Liver (tissue), 9 donors: ENCODE results near the gene MEGF10. TPM values are rescaled to one million over a fixed set of nuclear protein-coding genes. Genes with fewer than 3 reads are reported as not detected.

Source experiments
- DNase-seq: peaks from one replicate; pipeline ENCODE4 v3.0.0-alpha.2; 2017; ENCODE audit warnings: low spot score
- H3K27ac ChIP-seq, 2 donors: one replicate each; pipeline ENCODE4 v1.7.0; 2013; ENCODE audit warnings: inconsistent platforms in 2 of 2, low read length in 2 of 2, control low read depth in 1 of 2, low read depth in 1 of 2, mild to moderate bottlenecking in 1 of 2
- H3K27me3 ChIP-seq, 4 donors: one replicate each; pipeline versions ENCODE4 v1.6.1 to v1.7.0; 2013; ENCODE audit warnings: low read length in 3 of 4, inconsistent platforms in 1 of 4, mild to moderate bottlenecking in 1 of 4, moderate library complexity in 1 of 4; ENCODE audit not compliant: control insufficient read depth in 4 of 4, insufficient read depth in 4 of 4
- H3K36me3 ChIP-seq, 4 donors: one replicate each; pipeline versions ENCODE4 v1.6.1 to v1.7.0; 2013; ENCODE audit warnings: low read length in 3 of 4, mild to moderate bottlenecking in 3 of 4, low read depth in 1 of 4, moderate library complexity in 1 of 4; ENCODE audit not compliant: control insufficient read depth in 4 of 4, insufficient read depth in 3 of 4
- H3K4me1 ChIP-seq, 4 donors: one replicate each; pipeline versions ENCODE4 v1.6.1 to v1.7.0; 2013; ENCODE audit warnings: low read length in 3 of 4, mild to moderate bottlenecking in 3 of 4, moderate library complexity in 1 of 4; ENCODE audit not compliant: control insufficient read depth in 4 of 4, insufficient read depth in 4 of 4
- H3K4me3 ChIP-seq, 3 donors: one replicate each; pipeline versions ENCODE4 v1.6.1 to v1.7.0; 2013; ENCODE audit warnings: low read length in 3 of 3, control low read depth in 1 of 3, low read depth in 1 of 3, mild to moderate bottlenecking in 1 of 3
- H3K9ac ChIP-seq, 2 donors: one replicate each; pipeline ENCODE4 v1.7.0; 2013; ENCODE audit warnings: low read length in 2 of 2, mild to moderate bottlenecking in 2 of 2, moderate library complexity in 2 of 2, control low read depth in 1 of 2, low read depth in 1 of 2
- H3K9me3 ChIP-seq, 4 donors: one replicate each; pipeline versions ENCODE4 v1.6.1 to v1.7.0; 2013; ENCODE audit warnings: low read length in 3 of 4; ENCODE audit not compliant: control insufficient read depth in 4 of 4
- EGR1 ChIP-seq, 2 donors: IDR thresholded peaks; 2 replicates each; pipeline ENCODE4 v1.6.1; 2016 to 2018; ENCODE audit warnings: antibody characterized with exemption in 2 of 2, low read depth in 2 of 2
- FOXA1 ChIP-seq: IDR thresholded peaks from 2 replicates; pipeline ENCODE4 v1.6.1; 2016; ENCODE audit warnings: antibody characterized with exemption
- FOXA2 ChIP-seq: IDR thresholded peaks from 2 replicates; pipeline ENCODE4 v1.6.1; 2016; ENCODE audit warnings: antibody characterized with exemption
- GABPA ChIP-seq, 2 donors: IDR thresholded peaks in 1 of 2; conservative IDR thresholded peaks in 1 of 2; 2 replicates each; pipeline ENCODE4 v1.6.1; 2016; ENCODE audit warnings: antibody characterized with exemption in 2 of 2, mild to moderate bottlenecking in 1 of 2, moderate library complexity in 1 of 2
- HNF4A ChIP-seq, 2 donors: conservative IDR thresholded peaks; 2 replicates each; pipeline ENCODE4 v1.6.1; 2016; ENCODE audit warnings: antibody characterized with exemption in 2 of 2, mild to moderate bottlenecking in 2 of 2
- HNF4G ChIP-seq: IDR thresholded peaks from 2 replicates; pipeline ENCODE4 v1.6.1; 2016; ENCODE audit warnings: antibody characterized with exemption
- JUND ChIP-seq, 2 donors: IDR thresholded peaks; 2 replicates each; pipeline ENCODE4 v1.6.1; 2016; ENCODE audit warnings: antibody characterized with exemption in 2 of 2
- RAD21 ChIP-seq, 2 donors: IDR thresholded peaks; 2 replicates each; pipeline ENCODE4 v1.6.1; 2016; ENCODE audit warnings: antibody characterized with exemption in 2 of 2, mild to moderate bottlenecking in 2 of 2
- REST ChIP-seq: IDR thresholded peaks from 2 replicates; pipeline ENCODE4 v1.6.1; 2016; ENCODE audit warnings: antibody characterized with exemption, mild to moderate bottlenecking
- RXRA ChIP-seq, 2 donors: IDR thresholded peaks; 2 replicates each; pipeline ENCODE4 v1.6.1; 2017 to 2018; ENCODE audit warnings: antibody characterized with exemption in 2 of 2, mild to moderate bottlenecking in 1 of 2
- SP1 ChIP-seq: IDR thresholded peaks from 2 replicates; pipeline ENCODE4 v1.6.1; 2018; ENCODE audit warnings: antibody characterized with exemption, mild to moderate bottlenecking
- TAF1 ChIP-seq: conservative IDR thresholded peaks from 2 replicates; pipeline ENCODE4 v1.6.1; 2016; ENCODE audit warnings: antibody characterized with exemption, mild to moderate bottlenecking
- YY1 ChIP-seq: IDR thresholded peaks from 2 replicates; pipeline ENCODE4 v1.6.1; 2016; ENCODE audit warnings: antibody characterized with exemption, mild to moderate bottlenecking
- WGBS: extraction: QIAGEN DNeasy Blood & Tissue Kit; methylation state at CpG from one replicate; pipeline ENCODE4 v1.1.7; 2013; 5-methylcytosine and 5-hydroxymethylcytosine counted together
- polyA plus RNA-seq, 2 donors: library from polyadenylated mRNA; stranded (reverse) in 1 of 2; unstranded in 1 of 2; fragments of 200-250 nt in 1 of 2; fragments of >200 nt in 1 of 2; fragmentation: Nextera tagmentation in 1 of 2; extraction: Ambion mirVana in 1 of 2; gene quantifications; one replicate each; pipeline versions ENCODE4 v1.2.1 to v1.2.3, GENCODE V29; 2013 to 2015
- total RNA-seq, 2 donors: library from RNA; depleted of rRNA; stranded (reverse); fragments of >200 nt; gene quantifications; one replicate each; pipeline ENCODE4 v1.2.3, GENCODE V29; 2014
- TF ChIP-seq, protein P1 (sequence below): IDR thresholded peaks from 2 replicates; pipeline ENCODE4 v1.6.1; 2016; ENCODE audit warnings: antibody characterized with exemption
- TF ChIP-seq, protein P2 (sequence below): fragments of 150-350 bp; IDR thresholded peaks from 2 replicates; pipeline ENCODE4 v1.5.1; 2017; ENCODE audit warnings: improper control_type of control experiment, low read depth, low read length; ENCODE audit not compliant: missing input control
- TF ChIP-seq, protein P3 (sequence below): IDR thresholded peaks from 2 replicates; pipeline ENCODE4 v1.6.1; 2016; ENCODE audit warnings: antibody characterized with exemption
- donor health status: healthy.
- donor health status: healthy.
- donor health status: healthy.
- donor health status: healthy.
- donor health status: healthy.

The MEGF10 gene
- total and polyA plus RNA-seq, 4 donors: 0.05 to 1.0 (median 0.33) TPM; not detected in 1

DNA sequence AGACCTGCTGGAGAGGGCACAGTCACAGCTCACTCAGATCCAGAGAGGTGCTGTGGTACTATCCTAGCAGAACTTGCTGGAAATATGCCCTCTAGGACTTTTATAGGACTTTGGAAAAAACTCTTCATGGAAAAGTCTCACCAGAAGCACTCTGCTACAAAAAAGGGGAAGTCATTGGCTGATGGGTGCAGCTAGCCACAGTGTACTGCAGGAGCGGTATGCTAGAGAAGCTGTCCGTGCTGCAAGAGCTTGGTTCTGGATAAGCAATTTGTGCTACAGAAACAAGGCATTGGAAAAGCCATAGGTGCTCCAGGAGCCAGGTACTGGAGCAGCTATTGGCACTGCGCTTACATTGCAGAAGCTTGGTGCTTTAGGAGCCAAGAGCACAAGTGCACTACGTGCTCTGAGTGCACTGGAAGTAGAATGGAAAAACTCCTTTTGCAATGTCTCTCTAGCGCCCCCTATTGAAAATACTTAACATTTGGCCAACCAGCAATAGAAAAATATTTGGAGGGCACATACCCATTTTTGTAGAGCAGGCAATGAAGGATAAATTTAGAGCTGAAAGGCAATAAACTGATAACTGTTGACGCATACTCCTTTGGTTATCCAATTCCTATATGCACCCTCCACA lies 83.4 kb downstream of the MEGF10 start (continued):
- TF ChIP-seq REST (no peak), HNF4A (conservative IDR thresholded peaks at IDR 0.05) (no peak), HNF4G (no peak), FOXA2 (no peak), RXRA (IDR thresholded peaks at IDR 0.05) (no peak), TAF1 (no peak)
- TF ChIP-seq, protein P1, sequence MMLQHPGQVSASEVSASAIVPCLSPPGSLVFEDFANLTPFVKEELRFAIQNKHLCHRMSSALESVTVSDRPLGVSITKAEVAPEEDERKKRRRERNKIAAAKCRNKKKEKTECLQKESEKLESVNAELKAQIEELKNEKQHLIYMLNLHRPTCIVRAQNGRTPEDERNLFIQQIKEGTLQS: no peak

DNA sequence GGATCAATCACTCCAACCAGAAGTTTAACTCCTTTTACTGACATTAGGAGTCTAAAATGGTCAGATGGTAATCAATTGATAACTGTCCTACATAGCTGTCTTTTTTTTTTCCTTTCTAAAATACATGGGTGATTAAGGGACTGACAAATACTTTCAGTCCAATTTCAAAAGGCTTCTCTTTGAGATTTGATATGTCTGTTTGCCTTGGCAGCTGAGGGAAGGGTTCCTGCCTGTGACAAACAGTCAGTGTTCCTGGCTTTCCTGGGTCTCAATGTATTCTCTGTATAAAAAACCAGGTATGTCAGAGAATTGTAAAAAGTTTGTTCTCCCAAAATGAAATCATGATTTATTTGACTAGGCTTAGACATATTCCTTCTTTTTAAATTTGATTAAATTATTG lies 84.5 kb downstream of the MEGF10 start:
- TF ChIP-seq SP1: no peak
- TF ChIP-seq HNF4G: no peak
- no peak for TF ChIP-seq FOXA2
- TF ChIP-seq GABPA (IDR thresholded peaks at IDR 0.05 in 1 of 2, conservative IDR thresholded peaks at IDR 0.05 in 1 of 2): no peak
- TF ChIP-seq, protein P2, sequence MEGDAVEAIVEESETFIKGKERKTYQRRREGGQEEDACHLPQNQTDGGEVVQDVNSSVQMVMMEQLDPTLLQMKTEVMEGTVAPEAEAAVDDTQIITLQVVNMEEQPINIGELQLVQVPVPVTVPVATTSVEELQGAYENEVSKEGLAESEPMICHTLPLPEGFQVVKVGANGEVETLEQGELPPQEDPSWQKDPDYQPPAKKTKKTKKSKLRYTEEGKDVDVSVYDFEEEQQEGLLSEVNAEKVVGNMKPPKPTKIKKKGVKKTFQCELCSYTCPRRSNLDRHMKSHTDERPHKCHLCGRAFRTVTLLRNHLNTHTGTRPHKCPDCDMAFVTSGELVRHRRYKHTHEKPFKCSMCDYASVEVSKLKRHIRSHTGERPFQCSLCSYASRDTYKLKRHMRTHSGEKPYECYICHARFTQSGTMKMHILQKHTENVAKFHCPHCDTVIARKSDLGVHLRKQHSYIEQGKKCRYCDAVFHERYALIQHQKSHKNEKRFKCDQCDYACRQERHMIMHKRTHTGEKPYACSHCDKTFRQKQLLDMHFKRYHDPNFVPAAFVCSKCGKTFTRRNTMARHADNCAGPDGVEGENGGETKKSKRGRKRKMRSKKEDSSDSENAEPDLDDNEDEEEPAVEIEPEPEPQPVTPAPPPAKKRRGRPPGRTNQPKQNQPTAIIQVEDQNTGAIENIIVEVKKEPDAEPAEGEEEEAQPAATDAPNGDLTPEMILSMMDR: no peak
- TF ChIP-seq FOXA1: no peak
- no peak for TF ChIP-seq HNF4A (conservative IDR thresholded peaks at IDR 0.05)
- TF ChIP-seq YY1: no peak
- no peaks in the 10 kb centered on the region for H3K4me1 ChIP-seq

DNA sequence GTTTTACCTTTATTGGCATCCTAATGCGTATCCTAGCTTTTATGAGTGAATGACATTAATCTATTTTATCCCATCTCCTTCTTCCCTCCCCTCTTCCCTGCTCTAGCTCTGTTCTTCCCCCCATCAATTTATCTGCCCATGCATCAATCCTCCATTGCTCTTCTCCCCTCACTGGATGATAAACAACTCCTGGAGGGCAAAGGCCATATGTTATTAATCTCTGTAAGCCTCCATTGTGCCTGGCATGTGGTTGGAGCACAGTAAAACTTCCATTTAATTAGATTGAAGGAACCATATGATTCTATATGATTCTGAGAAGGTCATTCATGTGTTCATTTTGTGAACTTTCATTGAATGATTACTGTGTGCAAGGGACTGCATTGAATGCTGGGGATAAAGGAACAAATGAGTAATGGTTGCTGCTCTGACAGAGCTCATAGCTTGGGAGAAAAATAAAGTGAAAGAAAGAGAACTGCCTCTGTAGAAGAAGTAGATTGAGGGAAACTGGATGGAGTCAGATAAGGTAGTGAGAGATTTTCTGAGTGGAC lies 85.0 kb downstream of the MEGF10 start:
- Histone ChIP-seq H3K4me3 (no peak overlapping the region), H3K4me1 (no peaks in the 10 kb centered on the region), H3K36me3 (no peaks in the 10 kb centered on the region), H3K27ac (no peak overlapping the region), H3K27me3 (no peaks in the 10 kb centered on the region), H3K9me3 (no peaks in the 10 kb centered on the region), H3K9ac (no peak overlapping the region)
- WGBS: 96% methylated on average over 1 of the region's 1 CpG
- no peak for DNase-seq
- no peak for TF ChIP-seq JUND (IDR thresholded peaks at IDR 0.05)
- no peak for TF ChIP-seq GABPA (IDR thresholded peaks at IDR 0.05 in 1 of 2, conservative IDR thresholded peaks at IDR 0.05 in 1 of 2)
- no peak for TF ChIP-seq REST
- TF ChIP-seq FOXA2: no peak
- no peak for TF ChIP-seq RXRA (IDR thresholded peaks at IDR 0.05)
- TF ChIP-seq TAF1: no peak
- no peak for TF ChIP-seq EGR1 (IDR thresholded peaks at IDR 0.05; ENCODE audit: low read depth in 2 of 2)
- TF ChIP-seq, protein P1: no peak
- TF ChIP-seq, protein P3, sequence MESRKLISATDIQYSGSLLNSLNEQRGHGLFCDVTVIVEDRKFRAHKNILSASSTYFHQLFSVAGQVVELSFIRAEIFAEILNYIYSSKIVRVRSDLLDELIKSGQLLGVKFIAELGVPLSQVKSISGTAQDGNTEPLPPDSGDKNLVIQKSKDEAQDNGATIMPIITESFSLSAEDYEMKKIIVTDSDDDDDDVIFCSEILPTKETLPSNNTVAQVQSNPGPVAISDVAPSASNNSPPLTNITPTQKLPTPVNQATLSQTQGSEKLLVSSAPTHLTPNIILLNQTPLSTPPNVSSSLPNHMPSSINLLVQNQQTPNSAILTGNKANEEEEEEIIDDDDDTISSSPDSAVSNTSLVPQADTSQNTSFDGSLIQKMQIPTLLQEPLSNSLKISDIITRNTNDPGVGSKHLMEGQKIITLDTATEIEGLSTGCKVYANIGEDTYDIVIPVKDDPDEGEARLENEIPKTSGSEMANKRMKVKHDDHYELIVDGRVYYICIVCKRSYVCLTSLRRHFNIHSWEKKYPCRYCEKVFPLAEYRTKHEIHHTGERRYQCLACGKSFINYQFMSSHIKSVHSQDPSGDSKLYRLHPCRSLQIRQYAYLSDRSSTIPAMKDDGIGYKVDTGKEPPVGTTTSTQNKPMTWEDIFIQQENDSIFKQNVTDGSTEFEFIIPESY: no peak
- TF ChIP-seq HNF4G: no peak
- no peak for TF ChIP-seq YY1
- no peak for TF ChIP-seq RAD21 (IDR thresholded peaks at IDR 0.05)
- no peak for TF ChIP-seq HNF4A (conservative IDR thresholded peaks at IDR 0.05)

More for the DNA sequence above, 84.5 kb downstream of the MEGF10 start:
- Histone ChIP-seq H3K4me3 (no peak overlapping the region), H3K27me3 (no peaks in the 10 kb centered on the region), H3K27ac (no peak overlapping the region), H3K9me3 (no peaks in the 10 kb centered on the region), H3K9ac (no peak overlapping the region), H3K36me3 (no peaks in the 10 kb centered on the region)
- DNase-seq: no peak
